GDM1 (cell line): ENCODE measurements around the gene PDE6A.

Source experiments
- DNase-seq: peaks from one replicate; lab custom pipeline; 2025; lab: John Stamatoyannopoulos, UW

Gene PDE6A

GRCh38 chr5:149930043-149930748, 14.4 kb downstream of the PDE6A start:
- no peak for DNase-seq

- no peak for DNase-seq
Measured at GRCh38 chr5:149924486-149924885, 20.1 kb downstream of the PDE6A start.

DNA sequence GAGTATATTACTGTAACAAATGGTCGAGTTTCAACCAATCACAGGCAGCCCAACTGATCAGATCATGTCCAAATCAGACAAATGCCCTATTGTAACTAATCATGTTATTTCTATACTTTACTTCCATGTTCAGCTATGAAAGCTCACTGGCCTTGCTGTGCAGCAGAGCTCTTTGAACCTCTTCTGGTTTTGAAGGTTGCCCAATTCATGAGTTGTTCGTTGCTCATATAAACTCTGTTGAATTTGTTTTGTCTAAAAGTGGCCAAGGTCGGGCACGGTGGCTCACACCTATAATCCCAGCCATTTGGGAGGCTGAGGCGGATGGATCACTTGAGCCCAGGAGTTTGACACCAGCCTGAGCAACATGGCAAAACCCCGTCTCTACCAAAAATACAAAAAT, 21.6 kb downstream of the PDE6A start:
- DNase-seq: no peak

DNA sequence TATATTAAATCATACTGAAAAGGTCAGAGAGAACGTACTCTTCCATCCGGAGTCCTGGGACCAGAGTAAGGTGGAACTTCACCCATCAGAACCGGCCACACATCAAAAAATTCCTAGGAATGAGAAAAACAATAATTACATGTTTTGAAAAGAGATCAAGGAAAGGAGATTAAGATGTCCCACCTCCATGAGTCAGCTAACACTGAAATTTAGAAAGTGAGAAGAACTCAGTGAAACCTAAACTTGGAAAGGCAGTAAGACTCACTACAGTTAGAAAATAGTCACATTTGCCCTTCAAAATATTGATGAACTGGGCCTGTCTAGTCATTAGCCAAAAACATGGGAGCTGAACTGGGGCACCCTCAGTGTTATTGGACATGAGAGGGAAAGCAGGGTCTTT, 23.0 kb downstream of the PDE6A start:
- DNase-seq: no peak

DNA sequence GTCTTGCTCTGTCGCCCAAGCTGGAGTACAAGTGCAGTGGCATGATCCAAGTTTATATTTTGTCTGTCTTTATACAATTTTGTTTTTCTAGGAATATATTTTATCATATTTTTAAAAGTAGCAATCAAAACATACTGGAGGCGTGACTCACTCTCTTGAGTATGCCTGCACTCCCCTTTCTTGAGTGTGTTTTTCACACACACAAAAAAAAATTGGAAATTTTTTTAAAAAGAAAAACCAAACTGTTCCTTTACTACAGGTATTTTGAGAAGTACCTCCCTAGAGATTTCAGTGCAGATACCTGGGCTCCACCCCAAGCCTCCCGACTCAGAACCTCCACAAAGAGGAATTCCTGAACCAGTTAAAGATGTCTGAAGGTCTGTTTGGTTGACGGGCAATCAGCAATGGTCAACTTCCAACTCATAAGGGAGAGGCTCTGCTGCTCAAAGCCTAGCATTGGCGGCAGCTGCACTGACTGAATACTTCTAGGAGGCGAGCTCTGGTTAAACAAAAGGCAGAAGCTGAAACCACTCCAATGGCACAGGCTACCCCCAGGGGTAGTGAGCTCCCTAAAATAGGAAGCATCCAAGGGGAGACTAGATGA, 27.4 kb downstream of the PDE6A start:
- no peak for DNase-seq

- no peak for DNase-seq
Measured at GRCh38 chr5:149916334-149917072, 28.1 kb downstream of the PDE6A start.

- DNase-seq: no peak
Measured at GRCh38 chr5:149915392-149916260, 29.0 kb downstream of the PDE6A start.

- DNase-seq: peak; percentile 45
Measured at GRCh38 chr5:149913436-149914419, 30.9 kb downstream of the PDE6A start.

GRCh38 chr5:149912226-149912871, 32.2 kb downstream of the PDE6A start:
- no peak for DNase-seq

DNA sequence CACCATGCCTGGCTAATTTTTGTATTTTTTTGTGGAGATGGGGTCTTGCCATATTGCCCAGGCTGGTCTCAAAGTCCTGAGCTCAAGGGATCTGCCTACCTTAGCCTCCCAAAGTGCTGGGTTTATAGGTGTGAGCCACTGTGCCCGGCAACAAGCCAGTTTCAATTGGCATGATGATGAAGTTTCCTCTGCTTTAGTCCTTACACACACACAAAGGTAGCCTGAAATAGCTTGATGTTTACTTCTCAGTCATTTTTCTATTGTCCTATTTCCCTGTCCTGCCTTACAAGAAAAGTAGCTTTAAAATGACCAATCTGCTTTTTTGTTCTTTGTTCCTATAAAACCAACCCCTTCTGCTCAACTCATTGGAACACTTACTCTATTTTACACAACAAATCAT, 33.6 kb downstream of the PDE6A start:
- DNase-seq: no peak

DNA sequence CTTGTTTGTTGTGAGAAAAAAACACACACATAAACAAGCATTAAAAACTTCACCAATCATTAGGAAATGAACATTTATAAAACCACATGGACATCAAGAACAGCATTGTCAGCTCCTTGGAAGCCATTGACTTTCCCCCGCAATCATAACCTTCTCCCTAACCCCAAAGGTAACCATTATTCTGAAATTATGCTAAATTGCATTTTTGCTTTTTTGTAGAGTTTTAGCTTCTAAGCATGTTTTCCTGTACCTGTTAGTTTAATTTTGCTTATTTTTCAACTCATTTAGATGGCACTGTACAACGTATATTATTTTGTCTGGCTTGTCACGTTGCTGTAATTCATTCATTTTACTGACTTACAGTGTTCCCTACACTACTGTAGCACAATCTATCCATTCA, 36.8 kb downstream of the PDE6A start:
- DNase-seq: no peak

- no peak for DNase-seq
Measured at GRCh38 chr5:149904977-149905376, 39.6 kb downstream of the PDE6A start.

- DNase-seq: no peak
Measured at GRCh38 chr5:149904293-149904886, 40.2 kb downstream of the PDE6A start.

GRCh38 chr5:149903404-149903803, 41.2 kb downstream of the PDE6A start:
- no peak for DNase-seq

- DNase-seq: no peak
Measured at GRCh38 chr5:149902177-149902576, 42.4 kb downstream of the PDE6A start.

DNA sequence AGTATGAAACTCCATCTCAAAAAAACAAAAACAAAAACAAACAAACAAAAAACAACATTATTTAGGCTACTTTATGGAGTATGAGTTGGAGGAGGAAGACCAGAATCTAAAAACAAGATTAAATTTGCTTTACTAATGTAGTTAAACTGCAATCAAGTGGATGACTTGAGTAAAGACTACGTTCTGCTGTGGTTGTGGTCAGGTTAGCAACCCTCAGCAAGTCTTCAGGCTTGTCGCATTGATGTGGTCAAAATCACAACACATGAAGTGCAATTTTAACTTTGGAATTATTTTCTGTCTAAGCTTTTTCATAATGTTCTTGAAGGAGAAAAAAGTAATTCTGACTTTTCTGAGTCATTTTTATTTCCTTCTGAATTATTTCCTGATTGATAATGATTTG, 43.1 kb downstream of the PDE6A start:
- DNase-seq: no peak

- no peak for DNase-seq
Measured at GRCh38 chr5:149900390-149900789, 44.2 kb downstream of the PDE6A start.

DNA sequence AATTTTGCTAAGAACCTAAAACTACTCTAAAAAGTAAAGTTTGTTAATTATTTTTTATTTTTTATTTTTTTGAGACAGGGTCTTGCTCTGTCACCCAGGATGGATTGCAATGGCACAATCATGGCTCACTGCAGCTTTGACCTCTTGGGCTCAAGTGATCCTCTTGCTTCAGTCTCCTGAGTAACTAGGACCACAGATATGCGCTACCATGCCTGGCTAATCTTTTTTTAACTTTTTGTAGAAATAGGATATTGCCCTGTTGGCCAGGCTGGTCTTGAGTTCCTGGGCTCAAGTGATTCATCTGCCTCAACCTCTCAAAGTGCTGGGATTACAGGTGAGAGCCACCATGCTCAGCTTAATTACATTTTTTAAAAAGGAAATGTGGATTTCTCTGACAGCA, 45.8 kb downstream of the PDE6A start:
- no peak for DNase-seq

- no peak for DNase-seq
Measured at GRCh38 chr5:149895416-149896345, 48.9 kb downstream of the PDE6A start.
